Fibroblast of skin of left quadriceps (primary cell): ENCODE measurements around the gene REEP3.
A peak's percentile ranks its signal among the peaks of the same experiment; 100 is the strongest.
"Not testable (repeated sequence)": the region's sequence is repeated elsewhere in the genome, so short reads cannot be mapped to it uniquely, and the experiment has no call there.

Experiments used
- DNase-seq, 2 experiments: peaks; one replicate each; pipeline ENCODE4 v3.0.0-alpha.2; 2013; ENCODE audit warnings: low read depth in 2 of 2

REEP3 gene

DNA sequence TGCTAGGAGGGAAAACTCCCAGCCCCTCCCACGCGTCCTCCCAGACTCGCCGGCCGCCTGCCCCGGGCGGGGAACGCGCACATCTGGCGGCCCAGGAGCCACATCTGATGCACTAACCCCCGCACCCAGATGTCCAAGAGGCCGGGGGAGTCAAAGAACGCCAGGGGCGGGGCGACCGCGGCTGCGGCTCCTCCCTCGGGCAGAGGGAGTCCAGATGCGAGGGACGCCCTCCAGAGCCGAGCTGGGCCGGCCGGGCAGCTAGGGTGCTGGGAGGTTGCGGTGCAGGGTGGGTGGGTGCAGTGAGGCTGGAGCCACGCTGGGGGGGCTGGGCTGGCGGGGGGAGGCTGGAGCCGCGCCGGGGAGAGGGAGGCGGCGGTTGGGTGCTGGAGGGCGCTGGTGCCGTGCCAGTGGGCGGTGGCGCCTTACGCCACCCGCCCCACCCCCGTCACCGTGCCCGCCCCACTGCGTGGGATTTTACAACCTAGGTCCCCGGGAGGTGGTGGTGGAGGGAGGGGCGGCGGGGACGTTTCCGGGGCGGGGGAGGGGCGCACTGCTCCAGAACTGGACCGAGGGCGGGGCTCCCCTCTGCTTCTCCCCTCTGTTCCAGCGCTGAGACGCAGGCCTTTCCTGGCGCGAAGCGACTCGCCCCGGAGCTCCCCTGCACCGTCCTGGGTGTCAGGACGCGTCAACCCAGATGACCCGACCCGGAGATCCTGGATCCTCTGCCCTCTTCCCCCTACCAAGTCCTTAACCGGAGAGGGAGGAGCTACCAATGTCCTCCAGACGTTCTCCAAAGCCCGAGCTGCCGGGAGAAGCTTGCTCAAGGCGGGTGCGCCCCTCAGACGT, 109.1 kb downstream of the REEP3 start:
- peak; percentile 78 to 82 for DNase-seq

DNA sequence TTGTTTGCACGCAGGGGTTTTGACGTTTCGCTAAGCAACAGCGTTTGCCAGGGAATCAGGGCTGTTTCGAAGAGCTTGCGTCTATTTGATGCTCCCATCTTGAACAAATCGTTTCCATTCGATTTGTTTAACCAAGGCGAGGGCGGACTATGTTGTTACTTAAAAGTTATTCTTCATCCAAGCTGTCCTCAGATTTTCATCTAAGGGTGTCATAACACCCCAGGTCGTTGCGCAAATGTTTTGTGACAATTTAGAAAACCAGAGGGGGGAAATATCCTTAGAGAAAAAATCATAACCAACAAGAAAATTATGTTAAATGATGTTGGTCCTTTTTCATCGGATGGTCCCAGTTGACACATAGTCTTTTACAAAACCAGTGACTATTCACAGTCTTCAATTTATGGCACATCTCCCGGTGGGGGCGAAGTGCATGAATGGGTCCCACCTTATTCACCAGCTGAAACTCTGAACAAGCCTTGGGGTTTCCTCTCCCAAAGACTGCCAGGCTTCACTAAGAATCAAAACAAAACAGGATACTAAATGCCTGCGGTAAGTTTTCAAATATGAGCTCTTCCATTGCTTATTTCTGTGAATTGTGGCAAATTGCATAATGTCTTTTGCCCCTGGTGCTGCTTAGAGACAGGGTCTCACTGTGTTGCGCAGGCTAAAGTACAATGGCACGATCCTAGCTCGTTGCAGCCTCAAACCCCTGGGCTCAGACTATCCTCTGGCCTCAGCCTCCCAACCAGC, 109.9 kb downstream of the REEP3 start:
- DNase-seq, result peak in 1 of 2 experiments; percentile 75

DNA sequence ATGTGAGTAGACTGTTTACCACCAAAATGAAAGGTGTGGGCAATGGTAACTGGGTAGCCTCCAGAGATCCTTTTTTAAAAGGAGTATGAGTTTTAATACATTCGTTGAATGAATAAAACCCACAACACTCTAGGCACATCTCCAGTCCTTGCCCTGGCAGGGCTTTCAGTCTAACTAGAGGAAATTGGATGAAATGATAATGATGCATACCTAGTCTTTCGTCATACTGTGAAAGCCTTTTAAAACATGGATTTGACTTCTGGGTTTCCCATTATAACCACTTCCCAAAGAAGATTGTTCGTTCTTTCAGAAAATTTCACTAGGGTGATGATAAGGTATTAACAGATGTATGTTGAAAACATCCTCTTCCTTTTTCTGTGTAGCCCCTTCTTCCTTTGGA, 110.8 kb downstream of the REEP3 start:
- no peak for DNase-seq

DNA sequence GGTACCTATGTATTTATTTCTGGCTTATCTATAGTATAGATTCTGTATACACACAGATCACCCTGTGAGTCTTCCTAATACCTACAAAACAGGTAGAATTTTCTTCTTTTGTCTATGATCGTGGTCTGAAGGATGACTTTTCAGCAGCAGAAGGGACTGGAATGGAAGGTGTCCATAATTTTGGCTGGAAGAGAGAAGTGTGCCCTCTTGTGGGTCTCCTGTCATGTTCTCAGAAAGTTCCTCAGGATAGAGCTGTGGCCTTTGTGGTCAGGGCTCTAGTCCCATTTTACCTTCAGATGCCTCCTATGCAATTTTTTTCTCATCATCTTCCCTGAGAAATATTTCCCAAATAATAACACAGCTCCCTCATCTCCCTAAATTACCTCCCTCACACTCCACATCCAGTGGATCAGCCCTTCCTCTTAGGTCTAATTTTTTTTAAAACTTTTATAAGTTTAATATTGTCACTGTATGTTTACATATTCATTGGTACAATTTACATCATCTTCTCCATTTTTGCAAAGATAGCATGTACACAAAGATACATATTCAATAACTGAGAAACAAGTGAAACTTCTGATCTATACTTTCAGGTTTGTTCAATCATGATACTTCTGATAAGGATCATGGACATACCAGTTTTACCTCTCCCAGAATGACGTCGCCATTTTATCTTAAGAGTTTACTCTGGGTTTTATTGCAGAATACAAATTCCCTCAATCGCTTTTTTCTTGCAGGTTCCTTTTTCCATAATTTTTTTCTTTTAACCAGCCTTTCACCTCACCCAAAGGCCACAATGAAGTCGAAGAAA, 112.7 kb downstream of the REEP3 start:
- DNase-seq, result no peak

DNA sequence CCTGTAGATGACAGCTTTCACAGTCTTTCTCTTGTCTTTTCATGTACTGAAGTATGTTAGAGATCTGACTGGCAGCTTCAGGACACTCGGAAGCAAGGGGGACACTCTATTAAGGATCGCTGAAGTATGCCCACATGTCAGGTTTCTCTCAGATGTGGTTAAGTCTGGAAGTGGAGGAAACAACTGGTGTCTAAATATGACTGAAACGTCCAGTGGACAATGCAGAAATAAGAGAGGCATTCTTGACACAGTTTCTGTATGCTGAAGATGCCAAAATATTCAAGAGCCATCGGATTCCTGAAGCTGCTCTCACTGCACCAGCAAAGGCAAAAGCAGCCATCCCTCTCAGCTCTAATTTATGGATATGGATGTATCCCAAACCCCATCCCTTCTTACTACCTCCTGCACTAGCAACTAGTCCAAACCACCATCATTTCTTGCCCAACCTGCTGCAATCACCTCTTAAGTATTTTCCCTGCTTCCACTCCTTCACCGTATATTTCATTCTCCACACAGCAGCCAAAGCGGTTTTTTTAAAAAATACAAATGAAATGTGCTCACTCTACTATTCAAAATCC, 113.4 kb downstream of the REEP3 start:
- peak; percentile 36 to 37 for DNase-seq

DNA sequence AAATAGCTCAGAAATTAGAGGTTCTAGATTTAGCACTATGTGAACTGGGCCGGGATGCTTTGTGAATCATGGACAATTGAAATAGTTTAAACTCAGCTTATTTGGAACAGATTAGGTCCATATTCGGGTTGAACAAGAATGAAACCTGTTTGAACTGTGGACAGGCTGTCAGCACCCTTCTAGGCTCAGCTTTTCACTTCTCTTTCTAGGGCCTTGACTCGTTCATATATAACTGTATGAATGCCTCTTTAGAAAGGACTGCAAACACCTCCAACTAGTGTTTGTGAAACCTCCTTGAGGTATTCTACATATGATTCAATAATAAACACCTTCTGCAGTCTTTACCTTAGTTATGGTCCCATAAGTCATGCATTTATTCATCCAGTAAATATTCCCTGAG, 115.6 kb downstream of the REEP3 start:
- DNase-seq, result no peak

DNA sequence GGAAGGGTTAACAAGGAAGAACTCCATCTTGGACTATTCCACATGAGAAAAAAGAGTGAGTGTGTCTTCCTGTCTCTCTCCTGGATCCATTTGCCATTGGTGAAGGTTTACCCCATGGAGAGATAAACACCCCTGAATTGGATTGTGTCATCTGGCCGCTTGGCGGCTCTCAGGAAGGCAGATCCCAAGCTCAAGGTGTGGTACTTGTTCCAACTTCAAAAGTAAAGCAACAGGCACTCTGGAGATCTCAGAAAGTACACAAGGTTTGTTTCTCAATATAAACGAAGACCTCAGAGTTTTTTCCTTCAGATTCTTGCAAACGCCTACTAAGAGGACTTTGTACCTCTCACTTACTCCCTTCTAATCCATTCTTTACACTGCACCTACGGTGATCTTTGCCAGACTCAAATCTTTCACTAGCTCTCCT, 116.7 kb downstream of the REEP3 start:
- DNase-seq, result no peak

DNA sequence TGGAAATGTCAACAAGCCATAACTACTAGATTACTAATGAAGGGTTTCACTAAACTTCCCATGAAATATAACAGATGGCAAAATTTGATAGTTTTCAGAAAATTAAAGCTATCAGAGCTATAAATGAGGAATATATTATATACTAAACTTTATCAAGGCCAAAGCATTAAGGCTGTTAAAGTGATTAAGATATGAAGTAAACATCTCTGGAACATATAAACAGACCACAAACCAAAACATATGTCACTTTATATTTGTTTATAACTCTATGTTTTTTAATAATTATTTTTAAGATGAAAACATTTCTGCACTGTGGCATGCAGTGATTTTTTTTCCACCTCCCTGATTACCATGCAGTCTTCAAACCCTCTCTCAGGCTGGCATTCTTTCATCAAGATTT, 120.2 kb downstream of the REEP3 start:
- no peak for DNase-seq

DNA sequence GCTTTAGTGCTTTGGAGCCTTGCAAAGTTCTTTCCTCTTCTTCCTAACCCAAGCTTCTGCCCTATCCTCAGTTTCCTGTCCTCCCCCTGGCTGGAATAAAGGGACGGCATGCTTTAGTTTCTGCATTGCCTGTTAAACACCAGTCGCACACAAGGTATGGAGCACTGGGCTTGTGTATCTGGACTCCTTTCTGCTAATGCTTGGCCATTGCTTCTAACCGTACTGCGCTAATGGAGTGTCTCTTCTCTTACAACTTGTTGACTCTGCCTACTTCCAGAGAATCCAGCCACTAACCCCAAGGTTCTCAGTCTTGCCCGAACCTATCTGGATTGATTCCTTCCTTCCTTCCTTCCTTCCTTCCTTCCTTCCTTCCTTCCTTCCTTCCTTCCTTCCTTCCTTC, 120.6 kb downstream of the REEP3 start:
- no peak for DNase-seq

DNA sequence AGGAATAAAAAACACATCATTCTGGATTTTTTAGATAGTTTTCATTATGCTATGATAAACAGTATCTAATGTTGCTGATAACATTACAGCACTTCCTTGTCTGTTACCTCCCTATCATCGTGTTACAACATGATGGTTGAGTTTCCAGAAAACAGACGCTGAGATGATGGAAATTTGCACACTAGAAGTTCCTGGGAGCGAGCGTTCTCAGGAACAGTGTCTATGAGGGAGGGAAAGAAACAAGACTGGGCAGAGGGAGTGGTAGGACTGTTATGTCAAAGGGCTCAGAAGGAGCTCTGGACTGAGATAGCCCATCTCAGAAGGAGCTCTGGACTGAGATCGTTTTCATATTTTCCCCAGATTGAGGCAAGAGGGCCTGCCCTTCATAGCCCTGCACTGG, 121.6 kb downstream of the REEP3 start:
- no peak for DNase-seq

DNA sequence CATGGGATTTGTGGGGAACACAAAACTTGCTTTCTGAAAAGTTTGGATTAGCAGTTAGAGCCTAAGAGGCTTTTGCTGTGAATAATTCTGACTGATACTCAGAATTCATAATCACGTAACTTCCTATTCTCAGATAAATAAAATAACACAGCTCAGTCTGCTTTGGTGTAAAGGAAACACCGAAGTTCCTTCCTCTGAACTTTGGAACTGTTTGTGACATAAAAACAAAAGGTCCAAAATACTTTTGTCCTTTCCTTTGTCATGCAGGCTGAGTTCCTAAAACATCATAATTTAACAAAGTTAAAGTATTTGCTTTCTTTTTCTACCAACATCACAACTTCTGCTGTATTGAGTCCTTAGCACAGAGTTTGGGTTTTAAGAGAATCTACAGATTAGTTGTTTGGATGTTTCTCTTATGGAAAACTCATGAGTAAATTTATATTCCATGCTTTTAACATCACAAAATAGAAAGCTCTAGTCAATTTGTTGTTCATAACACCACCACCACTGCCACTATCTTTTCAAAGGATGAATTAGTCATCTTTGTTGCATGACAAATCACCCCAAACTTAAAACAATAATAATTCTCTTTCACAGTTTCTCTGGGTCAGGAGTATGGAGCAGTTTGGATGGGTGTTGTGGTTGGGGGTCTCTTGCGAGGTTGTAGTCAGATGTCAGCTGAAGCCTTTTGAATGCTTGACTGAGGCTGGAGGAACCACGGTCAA, 123.4 kb downstream of the REEP3 start:
- DNase-seq, result no peak

DNA sequence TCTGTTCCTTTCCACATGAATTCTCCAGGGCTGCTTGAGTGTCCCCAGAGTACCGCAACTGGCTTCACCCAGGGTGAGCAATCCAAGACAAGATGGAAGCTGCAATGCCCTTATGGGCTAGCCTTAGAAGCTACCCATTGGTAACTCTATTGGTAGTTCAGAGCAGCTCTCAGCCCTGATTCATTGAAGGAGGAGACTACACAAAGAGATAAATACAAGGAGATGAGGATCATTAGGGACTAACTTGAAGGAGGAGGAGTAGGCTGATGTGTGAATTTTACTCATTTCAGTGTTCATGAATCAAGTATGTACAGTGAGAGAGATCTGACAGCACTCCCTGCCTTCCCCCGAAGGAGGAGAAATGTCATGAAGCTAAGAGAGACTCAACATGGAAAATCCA, 124.0 kb downstream of the REEP3 start:
- no peak for DNase-seq

DNA sequence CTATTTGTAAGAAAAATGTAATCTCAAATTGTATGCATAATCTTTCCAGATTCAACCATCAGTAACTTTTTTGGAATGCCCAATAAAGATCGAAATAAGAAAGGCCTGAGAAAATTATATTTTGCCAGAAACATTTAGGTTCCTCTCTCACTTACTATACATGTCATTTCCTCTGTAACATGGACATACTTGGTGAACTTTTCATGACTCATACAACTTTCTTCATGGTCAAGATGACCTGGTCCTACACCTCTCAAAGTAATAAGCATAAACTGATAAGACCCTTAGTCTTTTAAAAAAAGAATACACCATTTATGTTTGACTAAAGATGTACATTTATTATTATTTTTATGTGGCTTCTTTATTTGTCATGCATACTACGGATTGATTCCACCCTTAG, 125.3 kb downstream of the REEP3 start:
- DNase-seq, result no peak

DNA sequence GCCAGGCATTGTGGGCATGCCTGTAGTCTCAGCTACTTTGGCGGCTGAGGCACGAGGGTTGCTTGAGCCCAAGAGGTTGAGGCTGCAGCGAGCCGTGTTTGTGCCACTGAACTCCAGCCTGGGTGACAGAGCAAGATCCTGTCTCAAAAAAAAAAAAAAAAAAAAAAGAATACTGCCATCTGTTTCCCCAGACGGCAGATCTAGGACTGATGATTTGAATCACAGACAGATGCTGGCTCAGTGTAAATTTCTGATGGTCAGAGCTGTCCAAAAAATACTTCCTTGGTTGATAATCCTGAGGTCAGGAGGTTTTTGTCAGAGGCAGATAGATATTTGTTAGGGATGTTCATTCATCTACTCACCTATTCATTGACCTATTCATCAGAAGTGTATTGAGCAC, 130.7 kb downstream of the REEP3 start:
- no peak for DNase-seq

DNA sequence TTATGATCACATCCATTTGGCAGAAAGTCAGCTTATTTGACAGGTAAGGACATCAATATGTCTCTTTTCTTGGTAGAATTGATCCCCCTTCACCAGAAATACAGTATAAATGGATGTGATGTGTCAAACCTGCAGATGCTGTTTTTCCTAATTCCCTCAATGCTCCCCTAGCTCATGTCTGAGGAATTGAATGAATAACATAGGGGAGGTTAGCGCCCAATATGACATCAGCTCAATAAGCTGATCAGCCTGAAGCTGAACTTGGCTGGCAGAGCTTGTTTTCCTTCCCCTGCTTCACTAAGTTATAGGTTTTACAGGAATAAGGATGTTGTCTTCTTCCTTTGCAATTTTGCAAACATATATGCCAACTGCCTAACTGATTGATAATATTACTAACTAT, 132.5 kb downstream of the REEP3 start:
- DNase-seq, result no peak

DNA sequence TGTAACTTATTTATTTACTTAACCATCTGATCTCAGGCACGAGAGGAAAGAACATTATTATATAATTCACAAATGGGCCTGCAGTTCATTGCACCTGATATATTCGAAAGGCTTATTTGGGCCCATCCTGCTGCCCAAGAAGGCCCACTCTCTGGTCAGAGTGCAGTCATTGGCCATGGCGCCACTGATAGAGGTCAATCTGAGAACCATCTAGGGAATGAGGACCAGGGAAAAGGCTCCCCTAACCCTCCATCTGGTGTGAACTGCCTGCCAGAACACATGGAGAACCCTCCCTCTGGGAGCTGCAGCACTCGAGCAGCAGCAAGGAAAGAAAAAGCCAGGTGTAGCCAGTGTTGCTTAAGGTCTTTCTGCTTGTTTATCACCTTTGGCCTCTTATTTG, 136.6 kb downstream of the REEP3 start:
- no peak for DNase-seq

DNA sequence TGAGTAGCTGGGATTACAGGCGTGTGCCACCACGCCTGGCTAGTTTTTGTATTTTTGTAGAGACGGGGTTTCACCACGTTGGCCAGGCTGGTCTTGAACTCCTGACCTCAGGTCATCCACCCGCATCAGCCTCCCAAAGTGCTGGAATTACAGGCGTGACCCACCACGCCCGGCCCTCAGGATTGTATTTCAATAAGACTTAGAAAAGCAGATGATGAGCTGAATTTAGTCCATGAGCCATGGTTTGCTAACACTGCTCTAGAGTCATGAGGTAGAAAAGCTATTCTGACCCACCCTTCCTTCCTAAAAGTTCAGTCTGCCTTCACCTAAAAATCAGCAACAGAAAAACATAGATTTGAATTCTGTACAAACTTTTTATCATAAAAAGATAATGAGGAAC, 139.7 kb downstream of the REEP3 start:
- DNase-seq, result not testable (repeated sequence)

DNA sequence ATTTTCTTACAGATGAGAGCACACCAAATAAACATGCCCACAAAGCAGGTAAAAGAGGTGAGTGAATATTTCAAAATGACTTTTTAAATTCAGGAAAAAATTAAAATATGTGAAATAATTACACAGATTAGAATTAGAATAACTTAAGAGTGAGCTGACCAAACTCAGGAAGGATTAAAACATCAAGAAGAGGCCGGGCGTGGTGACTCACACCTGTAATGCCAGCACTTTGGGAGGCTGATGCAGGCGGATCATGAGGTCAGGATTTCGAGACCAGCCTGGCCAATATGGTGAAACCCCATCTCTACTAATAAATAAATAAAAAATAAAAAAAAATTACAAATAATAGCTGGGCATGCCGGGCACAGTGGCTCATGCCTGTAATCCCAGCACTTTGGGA, 140.1 kb downstream of the REEP3 start:
- no peak for DNase-seq

DNA sequence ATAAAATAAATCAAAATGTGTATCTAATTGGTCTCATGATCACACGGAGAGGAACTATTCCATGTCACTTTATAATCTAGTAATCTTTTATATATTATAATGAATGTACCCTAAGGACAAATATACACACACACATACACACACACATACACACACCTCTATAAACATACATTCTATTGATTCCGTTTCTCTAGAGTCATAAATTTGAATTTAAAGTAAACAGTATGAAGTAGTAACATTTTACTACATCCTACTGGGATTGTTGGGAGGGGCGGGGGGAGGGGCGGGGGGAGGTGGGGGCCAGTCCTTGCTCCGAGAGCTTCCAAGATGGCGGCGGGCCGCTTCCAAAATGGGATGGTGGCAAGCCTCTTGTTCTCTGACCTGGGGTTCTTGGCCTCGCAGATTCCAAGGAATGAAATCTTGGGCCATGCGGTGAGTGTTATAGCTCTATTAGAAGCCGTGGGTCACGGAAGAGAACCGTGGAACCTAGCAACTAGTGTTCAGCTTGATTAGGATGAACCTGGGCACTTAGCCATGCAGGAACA, 143.2 kb downstream of the REEP3 start:
- no peak for DNase-seq

DNA sequence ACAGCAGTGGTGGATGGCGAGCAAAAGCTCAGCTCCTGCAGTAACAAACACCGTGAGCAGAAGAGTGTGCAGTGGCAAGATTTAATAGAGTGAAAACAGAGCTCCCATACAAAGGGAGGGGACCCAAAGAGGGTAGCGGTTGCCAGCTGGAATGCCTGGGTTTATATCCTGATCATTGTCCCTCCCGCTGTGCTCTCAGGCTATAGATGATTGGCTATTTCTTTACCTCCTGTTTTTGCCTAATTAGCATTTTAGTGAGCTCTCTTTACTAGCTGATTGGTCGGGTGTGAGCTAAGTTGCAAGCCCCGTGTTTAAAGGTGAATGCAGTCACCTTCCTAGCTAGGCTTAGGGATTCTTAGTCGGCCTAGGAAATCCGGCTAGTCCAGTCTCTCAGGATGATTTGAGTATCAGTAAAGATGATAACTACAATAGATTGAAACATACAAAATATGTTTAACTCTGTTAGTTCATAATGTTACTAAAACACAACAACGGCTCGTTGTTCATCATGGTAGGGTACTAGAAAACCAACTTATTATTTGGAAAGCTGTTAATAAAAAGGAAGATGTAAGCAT, 143.9 kb downstream of the REEP3 start:
- DNase-seq, result not testable (repeated sequence)

DNA sequence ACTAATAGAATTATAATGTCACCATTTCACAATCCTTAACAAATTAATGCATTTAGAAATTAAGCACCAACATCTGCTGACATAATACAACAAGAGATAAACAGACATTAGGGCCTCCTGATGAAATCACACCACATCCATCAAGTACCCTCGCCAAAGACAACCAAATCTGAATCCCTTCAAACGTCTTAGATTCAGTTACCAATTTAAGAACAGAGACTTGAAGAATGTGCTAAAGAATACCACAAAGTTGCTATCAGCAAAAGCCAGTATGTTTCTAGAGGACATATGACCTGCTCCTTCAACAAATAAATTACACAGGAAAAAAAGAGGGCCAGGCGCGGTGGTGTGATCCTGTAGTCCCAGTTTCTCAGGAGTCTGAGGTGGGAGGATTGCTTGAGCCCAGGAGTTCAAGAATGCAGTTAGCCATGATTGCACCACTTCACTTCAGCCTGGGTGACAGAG, 144.5 kb downstream of the REEP3 start:
- DNase-seq, result no peak
